Activated CD4-positive, alpha-beta T cell treated with anti-CD3 and anti-CD28 coated beads for 1 hour (primary cell): ENCODE data around the gene IL34.
"Not testable (repeated sequence)": the region's sequence is repeated elsewhere in the genome, so short reads cannot be mapped to it uniquely, and the experiment has no call there.

Experiments used
- DNase-seq: peaks from one replicate; pipeline ENCODE4 v3.0.0-alpha.2; 2020

The IL34 gene

DNA sequence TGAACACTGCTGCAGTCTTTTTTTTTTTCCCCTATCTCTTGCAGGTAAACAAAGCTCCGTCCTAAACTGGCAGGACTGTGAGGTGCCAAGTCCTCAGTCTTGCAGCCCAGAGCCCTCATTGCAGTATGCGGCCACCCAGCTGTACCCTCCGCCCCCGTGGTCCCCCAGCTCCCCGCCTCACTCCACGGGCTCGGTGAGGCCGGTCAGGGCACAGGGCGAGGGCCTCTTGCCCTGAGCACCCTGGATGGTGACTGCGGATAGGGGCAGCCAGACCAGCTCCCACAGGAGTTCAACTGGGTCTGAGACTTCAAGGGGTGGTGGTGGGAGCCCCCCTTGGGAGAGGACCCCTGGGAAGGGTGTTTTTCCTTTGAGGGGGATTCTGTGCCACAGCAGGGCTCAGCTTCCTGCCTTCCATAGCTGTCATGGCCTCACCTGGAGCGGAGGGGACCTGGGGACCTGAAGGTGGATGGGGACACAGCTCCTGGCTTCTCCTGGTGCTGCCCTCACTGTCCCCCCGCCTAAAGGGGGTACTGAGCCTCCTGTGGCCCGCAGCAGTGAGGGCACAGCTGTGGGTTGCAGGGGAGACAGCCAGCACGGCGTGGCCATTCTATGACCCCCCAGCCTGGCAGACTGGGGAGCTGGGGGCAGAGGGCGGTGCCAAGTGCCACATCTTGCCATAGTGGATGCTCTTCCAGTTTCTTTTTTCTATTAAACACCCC lies 13.8 kb downstream of the IL34 start:
- DNase-seq: no peak

DNA sequence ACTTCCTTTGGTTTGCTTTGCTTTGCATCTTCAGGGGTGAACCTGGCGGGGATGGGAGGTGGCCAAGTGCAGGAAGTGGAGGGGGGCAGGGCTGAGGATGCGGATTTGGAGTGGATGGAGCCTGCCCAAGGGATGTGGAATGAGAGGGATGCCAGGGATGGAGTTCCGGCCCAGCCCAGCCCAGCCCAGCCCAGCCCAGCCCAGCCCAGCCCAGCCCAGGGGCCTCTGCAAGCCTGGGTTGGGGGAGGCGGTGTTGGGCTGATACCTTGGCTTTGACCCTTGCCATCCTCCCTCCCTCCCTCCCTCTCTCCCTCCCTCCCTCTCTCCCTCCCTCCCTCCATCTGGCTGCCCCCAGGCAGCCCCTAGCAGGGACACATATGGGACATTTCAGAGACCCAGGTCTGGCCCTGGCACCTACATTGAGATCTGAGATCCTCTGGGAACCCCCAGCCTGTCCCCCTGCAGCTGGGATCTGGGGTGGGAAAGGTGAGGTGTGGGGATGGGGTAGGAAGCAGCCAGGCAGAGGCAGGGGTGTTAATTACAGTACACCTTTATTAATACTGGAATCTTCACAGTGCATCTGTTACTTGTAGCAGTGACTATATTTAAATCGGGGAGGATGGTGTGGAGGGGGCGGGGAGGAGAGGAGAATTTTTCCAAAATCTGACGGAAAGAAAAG lies 14.5 kb downstream of the IL34 start:
- DNase-seq: no peak

DNA sequence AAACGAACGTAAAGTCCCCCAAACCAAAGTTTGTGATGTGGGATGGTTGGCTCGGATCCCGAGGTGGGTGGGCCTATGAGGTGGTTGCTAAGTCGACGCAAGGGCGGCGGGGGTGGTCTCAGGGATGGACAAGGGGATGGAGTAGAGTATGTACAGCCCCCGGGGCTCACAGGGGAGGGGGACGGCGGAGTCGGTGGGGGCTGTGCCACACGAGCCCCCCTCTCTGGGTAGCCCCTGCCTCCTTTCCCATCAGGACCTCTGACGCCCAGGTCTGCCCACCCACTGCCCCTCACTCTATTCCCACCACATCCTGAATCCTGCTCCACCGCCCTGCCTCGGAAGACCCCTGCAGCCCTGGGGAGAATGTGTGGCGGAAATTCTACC lies 15.2 kb downstream of the IL34 start:
- DNase-seq: no peak

DNA sequence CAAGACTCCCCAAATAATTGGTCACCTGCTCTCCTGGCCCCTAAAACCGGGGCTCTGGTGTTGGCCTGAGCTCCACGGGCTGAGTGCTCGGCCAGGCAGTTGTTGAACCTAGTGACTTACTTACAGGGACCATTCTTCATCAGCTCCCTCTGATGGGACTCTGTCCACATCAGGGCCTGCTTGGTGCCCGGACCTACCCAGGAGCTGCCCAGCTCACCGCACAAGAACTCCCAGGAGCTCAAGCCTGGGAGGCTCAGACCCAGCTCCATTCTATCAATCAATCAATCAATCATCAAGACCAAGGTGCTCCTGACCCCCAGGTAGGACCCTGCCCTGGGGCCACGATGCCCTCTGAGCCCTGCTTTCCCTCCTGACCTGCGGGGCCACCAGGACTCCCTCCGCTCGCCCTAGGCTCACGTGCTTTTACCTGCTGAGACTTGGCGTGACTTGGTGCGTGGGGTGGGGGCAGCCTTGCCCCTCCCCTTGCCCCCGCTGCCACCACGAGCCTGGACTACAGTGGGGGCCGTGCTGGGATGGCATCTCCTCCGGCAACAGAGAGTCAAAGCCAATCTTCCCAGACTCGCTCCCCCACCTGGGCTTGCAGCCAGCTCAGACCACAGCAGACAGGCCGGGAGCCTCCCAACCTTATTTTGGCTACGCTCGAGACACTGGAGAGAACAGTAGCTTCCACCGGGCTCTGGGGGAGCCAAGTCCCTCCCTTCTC lies 15.7 kb downstream of the IL34 start:
- no peak for DNase-seq

DNA sequence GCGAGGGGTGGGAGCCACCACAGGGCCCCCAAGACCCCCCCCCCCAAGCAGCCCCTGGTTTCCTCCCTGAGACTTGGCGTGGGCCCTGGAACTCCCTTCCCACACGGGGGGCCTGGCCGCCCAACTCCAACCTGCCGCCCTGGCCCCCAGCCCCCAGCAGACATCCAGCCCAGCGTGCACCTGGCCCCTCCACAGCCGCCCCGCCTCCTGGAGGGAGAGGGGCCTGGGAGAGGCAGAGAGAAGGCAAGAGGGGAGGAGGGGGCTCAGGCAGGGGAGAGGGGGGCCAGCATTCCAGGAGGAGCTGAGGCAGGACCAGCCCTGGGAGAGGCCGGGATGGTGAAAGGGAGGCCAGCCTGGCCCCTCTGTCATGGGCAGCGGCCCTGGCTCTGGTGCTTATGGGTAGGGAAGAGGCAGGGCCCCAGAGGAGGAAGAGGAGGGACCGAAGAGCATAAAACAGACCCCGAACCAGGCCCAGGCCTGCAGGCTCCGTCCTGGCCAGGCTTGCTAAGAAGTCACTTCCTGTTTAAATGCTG lies 16.7 kb downstream of the IL34 start:
- DNase-seq: no peak

DNA sequence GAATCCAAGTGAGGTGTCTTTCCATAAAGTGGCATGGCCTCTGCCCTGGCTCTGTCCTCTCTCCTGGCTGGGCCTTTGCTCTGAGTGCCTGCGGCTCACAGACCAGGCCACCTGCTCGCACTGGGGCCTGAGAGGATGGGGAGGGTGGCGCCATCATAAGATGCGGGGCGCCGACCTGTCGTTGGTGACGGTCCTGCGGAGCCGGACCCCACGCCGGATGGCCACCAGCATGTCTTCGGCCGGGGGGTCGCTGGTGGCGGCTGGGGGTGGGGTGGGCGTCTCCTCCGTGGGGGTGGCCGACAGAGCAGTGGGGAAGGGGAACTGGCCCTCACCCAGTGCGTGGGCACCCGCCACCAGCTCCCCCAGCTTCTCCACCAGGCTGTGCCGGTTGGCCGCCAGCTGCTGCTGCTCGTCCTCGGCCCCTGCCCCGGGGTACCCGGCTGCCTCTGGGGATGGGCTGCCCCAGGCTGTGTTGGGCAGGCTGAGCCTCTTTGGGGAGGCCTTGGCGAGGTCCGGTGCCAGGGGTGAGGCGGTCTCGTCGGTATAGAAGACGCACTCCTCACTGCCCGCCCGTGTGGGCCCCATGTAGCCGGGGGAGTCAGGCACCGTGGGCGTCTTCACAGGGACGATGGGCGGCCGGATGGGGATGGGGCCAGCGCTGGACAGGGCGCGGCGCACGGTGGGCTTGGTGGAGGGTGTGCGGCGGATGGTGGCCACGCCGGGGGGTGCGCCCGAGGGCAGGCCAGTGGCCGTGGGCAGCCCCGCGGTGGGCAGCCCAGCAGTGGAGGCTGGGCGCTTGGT lies 17.4 kb downstream of the IL34 start:
- DNase-seq: no peak

DNA sequence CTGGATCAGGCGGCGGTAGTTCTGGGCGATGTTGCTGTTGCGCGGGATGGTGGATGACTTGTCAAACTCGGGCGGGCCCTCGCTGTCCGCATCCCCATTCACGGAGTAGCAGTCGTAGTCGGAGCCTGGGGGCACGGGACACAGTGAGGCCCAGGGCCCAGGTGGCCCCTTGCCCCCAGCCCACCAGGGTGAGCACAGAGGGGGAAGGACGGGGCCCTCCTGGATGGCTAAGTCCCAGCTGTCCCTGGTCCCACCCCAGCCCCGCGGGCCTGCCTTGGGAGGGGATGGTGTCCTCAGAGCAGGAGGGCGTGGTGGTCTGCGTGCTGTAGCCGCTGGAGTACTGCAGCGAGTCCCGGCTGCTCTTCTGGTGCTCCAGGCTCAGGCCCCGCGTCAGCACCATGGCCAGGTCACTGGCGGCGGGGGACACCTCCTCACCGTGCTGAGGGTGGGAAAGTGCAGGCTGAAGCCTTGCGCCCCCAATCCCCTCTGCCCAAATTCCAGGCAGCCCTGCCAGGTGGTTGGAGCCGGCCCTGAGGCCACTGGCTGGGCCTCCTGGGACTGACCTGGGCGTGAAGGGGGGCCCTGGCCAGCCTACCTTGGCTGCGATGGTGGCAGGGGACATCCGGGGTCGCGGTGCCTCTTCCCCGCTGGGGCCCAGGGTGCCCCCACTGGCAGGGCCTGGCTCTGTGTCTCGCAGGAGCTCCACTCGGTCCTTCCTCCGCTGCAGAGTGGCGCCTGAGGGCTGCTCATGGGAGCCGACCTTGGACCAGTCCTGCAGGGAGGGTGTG lies 18.2 kb downstream of the IL34 start:
- no peak for DNase-seq

DNA sequence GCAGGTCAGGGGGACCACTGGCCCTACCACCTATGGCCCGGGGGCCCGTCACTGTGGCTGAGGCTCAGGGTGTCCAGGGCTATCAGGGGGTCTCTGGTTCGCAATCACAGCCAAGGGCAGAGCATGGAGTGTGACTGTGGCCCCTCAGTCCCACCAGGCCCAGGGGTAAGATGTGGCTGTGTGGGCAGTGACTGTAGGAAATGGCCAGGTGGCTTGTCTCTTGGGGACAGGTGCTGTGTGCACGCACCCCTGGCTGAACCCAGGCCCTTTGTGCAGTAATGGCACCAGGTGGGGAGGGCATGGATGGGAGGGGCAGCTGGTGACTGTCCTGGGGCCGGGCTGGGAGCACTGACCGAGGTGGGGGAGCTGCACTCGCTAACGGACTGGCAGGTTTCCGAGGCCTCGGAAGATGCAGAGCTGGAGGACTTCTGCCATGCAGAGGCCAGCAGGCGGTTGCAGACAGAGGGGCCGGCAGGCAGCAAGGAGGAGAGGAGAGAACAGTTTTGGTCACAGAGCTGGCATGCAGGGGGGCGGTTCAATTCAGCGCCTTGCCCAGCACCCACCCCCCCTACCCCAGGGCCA lies 18.8 kb downstream of the IL34 start:
- DNase-seq: no peak

DNA sequence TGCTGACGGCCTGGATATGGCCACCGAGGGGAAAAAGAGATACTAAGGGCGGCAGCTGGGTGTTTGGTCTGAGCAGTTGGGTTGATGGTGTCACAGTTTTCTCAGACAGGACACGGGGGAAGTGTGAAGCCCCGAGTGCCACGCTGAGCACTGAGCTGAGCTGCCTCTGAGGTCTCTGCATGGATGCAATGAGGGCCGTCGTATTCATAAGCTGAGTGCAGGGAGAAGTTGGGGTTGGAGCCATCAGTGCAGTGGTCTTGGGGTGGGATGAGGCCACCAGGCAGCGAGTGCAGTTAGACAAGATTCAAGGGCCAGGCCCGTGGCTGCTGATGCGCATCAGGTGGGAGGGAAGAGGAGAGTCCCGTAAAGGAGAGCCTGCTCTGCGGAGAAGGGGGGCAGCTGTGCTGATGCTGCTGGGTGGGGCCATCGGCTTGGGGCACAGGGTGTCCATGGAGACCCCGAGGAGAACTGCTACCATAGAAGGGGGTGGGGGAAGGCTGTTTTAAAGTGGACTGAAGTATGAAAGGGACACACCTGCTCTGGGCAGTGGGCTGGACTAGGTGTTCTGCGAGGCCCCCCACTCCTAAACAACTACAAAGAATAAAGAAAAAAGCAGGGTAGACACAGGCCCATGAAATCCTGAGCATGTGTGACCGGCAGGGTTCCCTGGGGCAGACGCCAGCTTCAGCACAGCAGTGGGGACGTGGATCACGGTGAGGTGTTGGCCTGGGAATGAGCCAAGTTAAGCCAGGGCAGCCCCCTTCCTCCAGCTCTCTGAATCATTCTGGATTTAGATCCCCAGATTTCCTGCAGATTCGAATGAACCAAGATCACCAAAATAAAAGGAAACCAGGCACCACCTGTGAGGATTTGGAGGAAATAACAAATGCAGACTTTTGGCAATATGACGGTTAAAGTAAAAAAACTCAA lies 19.7 kb downstream of the IL34 start:
- no peak for DNase-seq

DNA sequence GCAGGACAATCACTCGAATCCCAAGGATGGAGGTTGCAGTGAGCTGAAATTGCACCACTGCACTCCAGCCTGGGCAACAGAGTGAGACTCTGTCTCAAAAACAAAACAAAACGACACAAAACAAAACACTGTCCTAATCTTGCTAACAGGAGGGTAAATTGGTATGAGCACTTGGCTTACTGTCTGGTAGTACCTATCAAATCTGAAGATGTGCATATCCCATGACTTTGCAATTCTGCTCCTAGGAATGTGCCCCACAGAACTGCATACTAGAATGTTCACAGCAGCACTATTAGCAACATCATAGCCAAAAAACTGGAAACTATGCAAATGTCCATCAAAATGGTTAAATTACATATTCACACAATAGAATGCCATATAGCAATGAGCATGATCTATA lies 23.8 kb downstream of the IL34 start:
- DNase-seq: no peak

DNA sequence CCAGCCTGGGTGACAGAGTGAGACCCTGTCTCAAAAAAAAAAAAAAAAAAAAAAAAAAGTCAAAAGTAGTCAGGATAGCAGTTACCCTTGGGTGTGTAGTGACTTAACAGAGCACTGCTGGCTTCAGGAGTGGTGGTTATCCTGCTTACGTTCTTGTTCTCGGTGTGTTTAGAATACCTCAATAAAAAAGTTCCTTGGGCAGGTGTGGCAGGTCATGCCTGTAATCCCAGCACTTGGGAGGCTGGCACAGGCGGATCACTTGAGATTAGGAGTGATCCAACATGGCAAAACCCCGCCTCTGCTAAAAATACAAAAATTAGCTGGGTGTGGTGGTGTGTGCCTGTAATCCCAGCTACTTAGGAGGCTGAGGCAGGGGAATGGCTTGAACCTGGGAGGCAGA lies 24.6 kb downstream of the IL34 start:
- not testable (repeated sequence) for DNase-seq

DNA sequence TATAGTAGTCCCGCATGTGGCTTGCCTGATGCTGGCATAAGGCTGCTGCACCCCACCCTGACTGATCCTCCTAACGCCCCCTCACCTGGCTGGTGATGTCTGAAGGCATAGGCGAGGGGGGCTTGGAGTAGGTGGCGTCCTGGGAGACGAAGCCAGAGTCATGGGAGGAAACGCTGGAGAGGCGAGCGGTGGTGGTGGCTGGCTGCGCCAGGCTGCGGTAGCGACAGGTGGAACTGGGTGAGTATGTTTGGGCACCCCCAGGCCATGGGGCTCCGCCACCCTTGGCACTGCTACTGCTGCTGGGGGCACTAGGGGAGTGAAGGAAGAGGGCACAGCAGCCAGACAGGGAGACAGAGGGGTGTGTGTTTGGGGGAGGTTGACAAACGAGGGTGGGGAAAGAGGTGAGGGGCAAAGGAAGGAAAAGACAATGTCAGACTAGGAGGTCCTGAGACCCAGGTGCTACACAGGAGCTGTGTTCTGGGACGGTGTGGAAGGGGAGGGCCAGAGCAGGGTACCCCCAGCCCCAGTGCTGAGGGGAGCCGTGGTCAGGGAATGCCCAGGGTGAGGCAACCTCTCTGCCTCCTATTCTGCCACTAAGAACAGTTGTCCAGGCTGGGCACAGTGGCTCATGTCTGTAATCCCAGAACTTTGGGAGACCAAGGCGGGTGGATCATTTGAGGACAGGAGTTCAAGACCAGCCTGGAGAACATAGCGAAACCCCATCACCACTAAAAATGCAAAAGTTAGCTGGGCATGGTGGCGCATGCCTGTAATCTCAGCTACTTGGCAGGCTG lies 28.1 kb downstream of the IL34 start:
- DNase-seq: no peak

DNA sequence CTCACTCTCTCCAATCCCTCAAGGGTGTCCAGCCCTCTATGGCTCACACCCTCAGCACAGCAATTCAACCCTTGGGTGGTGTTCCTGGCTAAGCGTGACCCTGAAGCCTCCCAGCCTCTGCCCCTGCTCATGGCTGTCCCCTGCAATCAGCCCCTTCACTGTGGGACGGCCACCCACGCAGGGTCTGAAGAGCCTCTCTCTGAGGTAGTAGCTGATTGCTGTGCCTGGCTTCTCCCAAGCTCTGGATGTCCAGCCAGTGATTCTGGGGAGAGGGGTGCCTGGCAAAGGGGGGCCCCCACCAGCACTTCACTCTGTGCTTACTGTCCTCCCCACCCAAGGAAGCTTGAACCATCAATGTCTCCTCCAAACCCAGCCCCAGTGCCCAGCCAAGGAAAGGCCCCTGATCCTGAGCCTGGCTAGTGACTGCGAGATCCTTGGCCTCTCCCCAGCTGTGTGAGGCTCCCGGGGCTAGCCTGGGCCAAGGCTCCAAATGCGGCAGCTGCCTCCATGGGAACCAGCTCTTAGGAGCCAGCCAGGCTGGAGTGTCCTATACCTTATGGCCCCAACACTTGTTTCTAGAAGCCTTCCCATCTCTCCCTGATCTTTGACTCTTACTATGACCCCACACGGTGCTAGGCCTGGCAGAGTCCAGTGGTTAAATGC lies 29.6 kb downstream of the IL34 start:
- DNase-seq: no peak

DNA sequence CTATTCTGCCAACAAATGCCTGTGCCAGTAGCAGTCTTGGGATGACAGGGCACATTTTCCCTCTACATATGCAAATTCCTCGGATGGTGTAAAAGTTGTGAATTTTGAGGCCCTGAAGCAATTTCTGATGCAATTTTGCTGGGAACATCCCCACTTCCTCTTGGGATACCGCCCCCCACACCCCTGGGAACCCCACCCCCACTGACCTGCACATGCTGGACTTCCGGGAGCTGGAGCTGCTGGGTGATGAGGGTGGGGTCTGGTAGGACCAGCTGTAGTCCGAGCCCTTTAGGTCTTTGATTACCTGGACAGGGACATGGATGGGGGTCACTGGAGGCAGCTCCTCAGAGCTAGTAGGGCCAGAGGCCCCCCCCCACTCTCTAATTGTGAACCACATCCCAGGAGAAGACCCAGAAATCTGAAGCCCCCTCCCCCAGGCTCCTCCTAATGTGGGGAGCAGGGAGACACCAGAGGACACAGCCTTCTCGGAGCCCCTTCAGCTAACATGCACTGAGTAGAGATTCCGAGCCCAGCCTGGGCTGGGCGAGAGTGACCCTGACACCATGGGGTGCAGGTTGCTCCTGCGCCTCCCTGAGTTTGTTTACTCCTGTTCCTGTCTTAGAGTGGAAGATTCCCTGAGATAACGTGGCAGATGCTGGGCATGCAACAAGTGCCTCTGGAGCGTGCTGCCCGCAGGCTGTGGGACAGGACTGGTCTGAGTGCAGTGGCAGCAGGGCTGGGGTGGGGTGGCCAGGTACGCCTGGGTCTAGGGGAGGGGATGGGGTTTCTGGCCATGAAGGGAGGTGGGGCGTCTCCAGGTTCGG lies 30.5 kb downstream of the IL34 start:
- DNase-seq: no peak

DNA sequence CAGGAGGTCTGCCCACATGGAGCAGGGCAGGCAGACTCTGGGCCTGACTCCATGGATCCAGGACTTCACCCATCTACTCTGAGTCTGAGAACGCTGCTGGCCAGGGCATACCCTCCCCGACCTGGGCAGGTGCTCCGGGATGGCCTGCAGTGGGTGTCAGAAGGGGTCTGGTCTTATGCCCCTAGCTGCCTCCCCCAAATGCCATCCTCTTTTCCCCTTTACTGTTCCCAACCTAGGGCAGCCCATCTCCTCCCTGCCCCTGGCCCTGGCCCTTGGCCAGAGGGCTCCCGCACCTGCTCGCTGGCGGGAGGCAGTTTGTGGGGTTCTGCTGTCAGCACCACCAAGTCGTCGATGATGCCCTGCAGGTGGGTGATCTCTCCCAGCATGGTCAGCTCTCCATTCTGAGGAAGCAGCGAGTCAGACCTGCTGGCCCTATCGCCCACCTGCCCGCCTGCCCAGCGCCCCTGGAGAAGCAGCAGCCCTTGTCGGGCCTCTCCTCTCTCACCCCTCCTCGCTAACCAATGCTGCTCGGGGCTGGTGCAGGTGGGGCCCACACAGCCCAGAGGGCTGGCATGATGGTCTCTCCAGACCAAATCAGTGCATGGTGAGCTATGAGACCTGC lies 31.3 kb downstream of the IL34 start:
- no peak for DNase-seq

DNA sequence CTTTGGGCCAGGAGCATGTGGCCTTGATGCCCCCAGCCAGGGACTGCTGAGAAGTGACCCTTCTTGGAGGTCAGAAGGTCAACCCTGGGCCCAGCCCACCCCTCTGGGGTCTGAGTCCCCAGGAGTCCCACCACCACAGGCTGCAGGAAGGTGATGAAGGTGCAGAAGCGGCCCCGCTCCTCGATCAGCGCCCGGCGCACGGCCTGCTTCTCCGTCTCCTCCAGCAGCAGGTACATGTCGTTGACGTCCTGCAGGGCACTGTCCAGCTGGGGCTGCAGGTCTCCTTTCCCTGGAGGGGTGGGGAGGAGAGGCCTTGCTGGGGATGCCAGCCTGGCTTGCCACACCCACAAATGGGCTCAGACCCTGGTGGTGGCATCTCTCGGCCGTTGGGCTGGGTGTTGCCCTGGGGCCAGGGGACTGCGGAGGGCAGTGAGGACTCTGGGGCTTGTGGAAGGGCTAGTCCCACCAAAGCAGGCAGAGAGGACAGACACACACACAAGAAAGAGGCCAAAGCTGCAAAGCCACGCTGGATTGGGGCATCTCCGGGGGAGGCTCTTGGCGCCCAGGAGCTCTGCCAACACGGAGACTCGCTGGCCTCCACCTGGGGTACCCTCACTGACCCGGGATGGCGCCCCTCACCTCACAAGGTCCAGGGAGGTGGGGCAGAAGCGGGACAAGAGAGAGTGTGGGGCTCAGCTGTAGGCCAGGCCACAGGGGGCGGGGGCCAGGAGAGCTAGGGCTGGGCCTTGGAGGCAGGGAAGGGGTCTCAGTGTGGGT lies 31.9 kb downstream of the IL34 start:
- DNase-seq: no peak
